SU-DHL-6 (cell line): Measurements from ENCODE around the gene ACADSB.

Experiments used
- H2AFZ ChIP-seq: fragments of 200-600 bp; sonication (generic); 2 replicates; pipeline ENCODE4 v1.6.1; 2014; ENCODE audit warnings: low read depth, mild to moderate bottlenecking, moderate library complexity, mixed read lengths, antibody characterized with exemption, low read length; ENCODE audit not compliant: severe bottlenecking
- H3F3A ChIP-seq: fragments of 200-600 bp; shearing (Covaris generic); 2 replicates; pipeline ENCODE4 v1.6.0; 2016; ENCODE audit warnings: antibody characterized with exemption, mild to moderate bottlenecking; ENCODE audit not compliant: insufficient read depth
- H3K27ac ChIP-seq: fragments of 200-600 bp; sonication (generic); 2 replicates; pipeline ENCODE4 v1.5.1; 2016; ENCODE audit warnings: low read depth, mild to moderate bottlenecking, low read length, moderate library complexity, mixed read lengths
- H3K27me3 ChIP-seq: fragments of 200-600 bp; sonication (generic), shearing (Covaris generic); 2 replicates; pipeline ENCODE4 v1.6.0; 2014; ENCODE audit warnings: mild to moderate bottlenecking, low read length
- H3K36me3 ChIP-seq: fragments of 200-600 bp; sonication (generic); 2 replicates; pipeline ENCODE4 v1.6.1; 2014; ENCODE audit warnings: mild to moderate bottlenecking, low read length, mixed read lengths
- H3K4me2 ChIP-seq: fragments of 300-600, 200-600 bp; shearing (Covaris generic), sonication (generic); 2 replicates; pipeline ENCODE4 v1.6.0; 2014; ENCODE audit warnings: low read length, low read depth, mild to moderate bottlenecking; ENCODE audit not compliant: poor library complexity, severe bottlenecking
- H3K4me3 ChIP-seq: fragments of 200-600 bp; sonication (generic); 2 replicates; pipeline ENCODE4 v1.5.1; 2014; ENCODE audit warnings: antibody characterized with exemption, low read length, mild to moderate bottlenecking, mixed read lengths; ENCODE audit not compliant: insufficient read depth, poor library complexity, severe bottlenecking
- H3K79me2 ChIP-seq: fragments of 200-600 bp; sonication (generic); 2 replicates; pipeline ENCODE4 v1.6.1; 2014; ENCODE audit warnings: mild to moderate bottlenecking, low read length, moderate library complexity; ENCODE audit not compliant: insufficient read depth
- H3K9ac ChIP-seq: fragments of 200-600 bp; sonication (generic); 2 replicates; pipeline ENCODE4 v1.7.0; 2014; ENCODE audit warnings: mild to moderate bottlenecking, low read length
- H3K9me2 ChIP-seq: fragments of 200-600 bp; sonication (generic); replicated peaks from 2 replicates; pipeline ENCODE4 v1.6.1; 2014; ENCODE audit warnings: low read length; ENCODE audit not compliant: insufficient read depth
- H3K9me3 ChIP-seq: fragments of 200-600 bp; sonication (generic); 2 replicates; pipeline ENCODE4 v1.6.1; 2014; ENCODE audit warnings: low read length, mixed read lengths; ENCODE audit not compliant: insufficient read depth
- H4K20me1 ChIP-seq: fragments of 200-600 bp; sonication (generic); 2 replicates; pipeline ENCODE4 v1.6.1; 2014; ENCODE audit warnings: low read depth, mild to moderate bottlenecking, antibody characterized with exemption, low read length, moderate library complexity, mixed read lengths
- CTCF ChIP-seq: fragments of 200-600 bp; sonication (generic); IDR thresholded peaks from one replicate; pipeline ENCODE4 v1.5.1; 2017; ENCODE audit warnings: antibody characterized with exemption, mild to moderate bottlenecking, low read length, moderate library complexity; ENCODE audit not compliant: insufficient read depth, poor library complexity, severe bottlenecking
- EZH2phosphoT487 ChIP-seq: fragments of 200-600 bp; sonication (generic), shearing (Covaris generic); conservative IDR thresholded peaks from 2 replicates; pipeline ENCODE4 v1.6.1; 2018; ENCODE audit warnings: mild to moderate bottlenecking, antibody characterized with exemption, low read length, moderate library complexity, mixed read lengths

ACADSB gene

DNA sequence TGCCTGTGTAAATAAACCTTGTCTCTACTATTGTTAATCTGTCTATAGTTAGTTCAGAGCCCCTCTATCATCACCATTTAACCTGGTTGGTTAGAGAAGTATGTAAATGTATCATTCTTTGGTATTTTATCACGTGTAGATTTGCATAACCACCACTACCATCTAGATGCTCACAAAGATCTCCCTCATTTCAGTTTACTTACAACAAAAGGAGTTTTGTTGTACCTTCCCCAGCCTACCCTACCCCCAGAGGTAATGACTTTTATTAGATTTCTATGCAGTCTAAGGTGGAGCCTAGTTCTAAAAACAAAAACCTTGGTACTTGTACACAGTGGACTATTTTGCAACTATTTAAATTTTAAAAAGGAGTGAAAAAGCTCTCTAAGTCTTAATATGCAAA is 17.5 kb downstream of the ACADSB start:
- no peak overlapping the region for H3K27ac ChIP-seq
- no peaks in the 10 kb centered on the region for H3K36me3 ChIP-seq
- no peaks in the 10 kb centered on the region for H3K79me2 ChIP-seq
- H3K4me3 ChIP-seq, result no peak overlapping the region
- H4K20me1 ChIP-seq, result no peaks in the 10 kb centered on the region
- no peaks in the 10 kb centered on the region for H3K9me2 ChIP-seq
- no peak overlapping the region for H3K9ac ChIP-seq
- no peak overlapping the region for H3K4me2 ChIP-seq
- no peaks in the 10 kb centered on the region for H3K9me3 ChIP-seq
- no peak overlapping the region for H2AFZ ChIP-seq
- H3K27me3 ChIP-seq, result no peaks in the 10 kb centered on the region
- no peaks in the 10 kb centered on the region for H3F3A ChIP-seq
- no peak for TF ChIP-seq EZH2phosphoT487
- TF ChIP-seq CTCF, result no peak

GRCh38 chr10:123027861-123028260 is 19.1 kb downstream of the ACADSB start:
- Histone ChIP-seq H3K9ac (no peak overlapping the region), H3K27ac (no peak overlapping the region), H4K20me1 (no peaks in the 10 kb centered on the region), H3K79me2 (no peaks in the 10 kb centered on the region), H3K27me3 (no peaks in the 10 kb centered on the region), H3K9me3 (no peaks in the 10 kb centered on the region), H3F3A (no peaks in the 10 kb centered on the region), H3K36me3 (no peaks in the 10 kb centered on the region), H3K4me3 (no peak overlapping the region), H3K9me2 (no peaks in the 10 kb centered on the region), H2AFZ (no peak overlapping the region), H3K4me2 (no peak overlapping the region)
- TF ChIP-seq EZH2phosphoT487 (no peak), CTCF (no peak)

- Histone ChIP-seq H3K4me3 (no peak overlapping the region), H3K27ac (no peak overlapping the region), H4K20me1 (no peaks in the 10 kb centered on the region), H3K9me3 (no peaks in the 10 kb centered on the region), H3F3A (no peaks in the 10 kb centered on the region), H3K36me3 (no peaks in the 10 kb centered on the region), H2AFZ (no peak overlapping the region), H3K9me2 (no peaks in the 10 kb centered on the region), H3K9ac (no peak overlapping the region), H3K27me3 (no peaks in the 10 kb centered on the region), H3K79me2 (no peaks in the 10 kb centered on the region), H3K4me2 (no peak overlapping the region)
- no peak for TF ChIP-seq CTCF
- no peak for TF ChIP-seq EZH2phosphoT487
Observed at GRCh38 chr10:123031124-123031523, 22.3 kb downstream of the ACADSB start.
